H1 (cell line): Measurements from ENCODE around the gene ANKRD31. TPM values are rescaled to one million over a fixed set of nuclear protein-coding genes. Genes with fewer than 3 reads are reported as not detected.

Source experiments
- CTCF ChIA-PET: fragments of 300-600 bp; sonication (Branson Sonifier 250); formaldehyde crosslinking; loops from one replicate; lab custom pipeline; 2021; ENCODE audit not compliant: partially characterized antibody; lab: Charles Lee
- POLR2A ChIA-PET: fragments of 300-600 bp; sonication (Branson Sonifier 250); formaldehyde crosslinking; loops from one replicate; lab custom pipeline; 2021; ENCODE audit warnings: inconsistent platforms; ENCODE audit not compliant: partially characterized antibody; lab: Charles Lee
- DNase-seq, 2 experiments: peaks; one replicate each; pipeline versions ENCODE4 v3.0.0 to v3.0.0-alpha.2; 2010 to 2022; ENCODE audit warnings: low spot score in 2 of 2, low read depth in 1 of 2, mixed read lengths in 1 of 2
- FAIRE-seq: peaks from 2 replicates; lab custom pipeline; 2011; peaks lifted over from hg19 to GRCh38; lab: Jason Lieb, UNC
- H2AFZ ChIP-seq: 2 replicates; pipeline ENCODE4 v1.8.1; 2012; ENCODE audit warnings: low read length, inconsistent platforms
- H2AK5ac ChIP-seq: 2 replicates; pipeline ENCODE4 v1.6.1; 2013; ENCODE audit warnings: low read depth, low read length
- H2BK120ac ChIP-seq: replicated peaks from 2 replicates; pipeline ENCODE3; 2013; ENCODE audit warnings: low read depth, low read length, inconsistent platforms
- H2BK12ac ChIP-seq: 2 replicates; pipeline ENCODE4 v1.6.1; 2013; ENCODE audit warnings: low read depth, low read length
- H2BK15ac ChIP-seq: 2 replicates; pipeline ENCODE4 v1.6.1; 2013; ENCODE audit warnings: low read length
- H2BK20ac ChIP-seq: 2 replicates; pipeline ENCODE4 v1.6.1; 2013; ENCODE audit warnings: low read length
- H2BK5ac ChIP-seq: 2 replicates; pipeline ENCODE4 v1.6.1; 2013; ENCODE audit warnings: low read depth, low read length
- H3K14ac ChIP-seq: 2 replicates; pipeline ENCODE4 v1.6.1; 2013; ENCODE audit warnings: inconsistent platforms; ENCODE audit not compliant: insufficient read length
- H3K18ac ChIP-seq: 2 replicates; pipeline ENCODE4 v1.6.1; 2013; ENCODE audit warnings: low read length; ENCODE audit errors: extremely low read depth
- H3K23ac ChIP-seq: 2 replicates; pipeline ENCODE4 v1.6.1; 2013; ENCODE audit warnings: inconsistent platforms; ENCODE audit not compliant: insufficient read length
- H3K23me2 ChIP-seq: 2 replicates; pipeline ENCODE4 v1.6.1; 2013; ENCODE audit warnings: low read depth, low read length
- H3K27ac ChIP-seq: 2 replicates; pipeline ENCODE4 v1.6.1; 2011; ENCODE audit warnings: low read depth, low read length, inconsistent platforms
- H3K27me3 ChIP-seq, 4 experiments: replicated peaks in 1 of 4; 1 replicate in 1 of 4; 2 replicates in 3 of 4; pipeline versions ENCODE4 v1.6.1 to v1.8.1; 2011 to 2013; ENCODE audit warnings: low read length in 3 of 4, mild to moderate bottlenecking in 3 of 4, inconsistent platforms in 2 of 4, mixed read lengths in 2 of 4, moderate library complexity in 1 of 4; ENCODE audit not compliant: control insufficient read depth in 3 of 4, insufficient read depth in 3 of 4; ENCODE audit errors: extremely low read depth in 1 of 4
- H3K36me3 ChIP-seq, 4 experiments: 2 replicates each; pipeline versions ENCODE4 v1.6.1 to v1.8.1; 2011 to 2013; ENCODE audit warnings: mild to moderate bottlenecking in 4 of 4, low read length in 3 of 4, moderate library complexity in 2 of 4, control low read depth in 1 of 4, inconsistent platforms in 1 of 4; ENCODE audit not compliant: insufficient read depth in 4 of 4, control insufficient read depth in 2 of 4
- H3K4ac ChIP-seq: replicated peaks from 2 replicates; pipeline ENCODE3; 2013; ENCODE audit warnings: low read length, low read depth, mixed read lengths, inconsistent platforms; ENCODE audit not compliant: insufficient read length
- H3K4me1 ChIP-seq, 4 experiments: replicated peaks in 1 of 4; 1 replicate in 1 of 4; 2 replicates in 3 of 4; pipeline versions ENCODE4 v1.6.1 to v1.8.1; 2011 to 2013; ENCODE audit warnings: low read length in 3 of 4, inconsistent platforms in 2 of 4, mixed read lengths in 1 of 4; ENCODE audit not compliant: insufficient read depth in 4 of 4, control insufficient read depth in 3 of 4
- H3K4me2 ChIP-seq, 2 experiments: 2 replicates each; pipeline versions ENCODE4 v1.6.1 to v1.8.1; 2011 to 2013; ENCODE audit warnings: low read depth in 2 of 2, low read length in 2 of 2, control low read depth in 1 of 2, inconsistent platforms in 1 of 2, mild to moderate bottlenecking in 1 of 2; ENCODE audit not compliant: insufficient read depth in 1 of 2
- H3K4me3 ChIP-seq, 4 experiments: fragments of 200-600, 300-600 bp in 1 of 4; sonication (generic), shearing (Covaris generic), sonication (Bioruptor Twin) in 1 of 4; 2 replicates each; pipeline versions ENCODE4 v1.5.1 to v1.8.1; 2011 to 2016; ENCODE audit warnings: low read length in 4 of 4, low read depth in 3 of 4, control low read depth in 2 of 4, inconsistent platforms in 2 of 4, mild to moderate bottlenecking in 2 of 4, mixed read lengths in 1 of 4, moderate library complexity in 1 of 4; ENCODE audit not compliant: insufficient read depth in 2 of 4; ENCODE audit errors: extremely low read depth in 1 of 4
- H3K56ac ChIP-seq: replicated peaks from 2 replicates; pipeline ENCODE3; 2013; ENCODE audit warnings: low read depth, mild to moderate bottlenecking, mixed read lengths, low read length, inconsistent platforms; ENCODE audit not compliant: insufficient read length
- H3K79me1 ChIP-seq: 2 replicates; pipeline ENCODE4 v1.6.1; 2013; ENCODE audit warnings: low read depth, low read length, control low read depth
- H3K79me2 ChIP-seq, 2 experiments: 2 replicates each; pipeline versions ENCODE4 v1.6.1 to v1.8.1; 2012 to 2013; ENCODE audit warnings: low read length in 2 of 2, mild to moderate bottlenecking in 2 of 2, inconsistent platforms in 1 of 2; ENCODE audit not compliant: insufficient read depth in 2 of 2, control insufficient read depth in 1 of 2
- H3K9ac ChIP-seq, 4 experiments: replicated peaks in 1 of 4; 1 replicate in 1 of 4; 2 replicates in 3 of 4; pipeline versions ENCODE4 v1.6.1 to v1.8.1; 2011 to 2013; ENCODE audit warnings: low read depth in 3 of 4, low read length in 3 of 4, control low read depth in 2 of 4, mild to moderate bottlenecking in 2 of 4, moderate library complexity in 2 of 4, inconsistent platforms in 1 of 4; ENCODE audit errors: extremely low read depth in 1 of 4
- H3K9me3 ChIP-seq, 2 experiments: 2 replicates each; pipeline versions ENCODE4 v1.6.1 to v1.8.1; 2012 to 2013; ENCODE audit warnings: mild to moderate bottlenecking in 2 of 2, moderate library complexity in 2 of 2, control low read depth in 1 of 2, inconsistent platforms in 1 of 2, low read depth in 1 of 2, low read length in 1 of 2, mixed read lengths in 1 of 2; ENCODE audit not compliant: insufficient read depth in 2 of 2
- H4K20me1 ChIP-seq, 2 experiments: replicated peaks in 1 of 2; 2 replicates each; pipeline versions ENCODE3 to v1.8.1; 2011 to 2013; ENCODE audit warnings: inconsistent platforms in 2 of 2, low read length in 2 of 2, mild to moderate bottlenecking in 1 of 2; ENCODE audit not compliant: insufficient read depth in 2 of 2, control insufficient read depth in 1 of 2
- H4K5ac ChIP-seq: 2 replicates; pipeline ENCODE4 v1.6.1; 2013; ENCODE audit warnings: low read length, low read depth, mixed read lengths, inconsistent platforms; ENCODE audit not compliant: insufficient read length
- H4K8ac ChIP-seq: 2 replicates; pipeline ENCODE4 v1.8.0; 2013; ENCODE audit warnings: mild to moderate bottlenecking, moderate library complexity, low read length, inconsistent platforms; ENCODE audit not compliant: insufficient read depth; ENCODE audit errors: extremely low read depth
- H4K91ac ChIP-seq: replicated peaks from 2 replicates; pipeline ENCODE3; 2013; ENCODE audit warnings: low read length, mixed read lengths, inconsistent platforms; ENCODE audit not compliant: insufficient read length
- BACH1 ChIP-seq: IDR thresholded peaks from 2 replicates; pipeline ENCODE4 v1.6.1; 2012; ENCODE audit warnings: low read length, improper control_type of control experiment
- BCL11A ChIP-seq, 2 experiments: IDR thresholded peaks; one replicate each; pipeline ENCODE4 v1.6.1; 2011; ENCODE audit warnings: low read depth in 2 of 2, low read length in 2 of 2, mild to moderate bottlenecking in 2 of 2
- CBX5 ChIP-seq: fragments of 300-800, 300-1000 bp; sonication (generic); IDR thresholded peaks from 2 replicates; pipeline ENCODE4 v1.7.1; 2016; ENCODE audit warnings: antibody characterized with exemption, low read length, low read depth
- CTBP2 ChIP-seq: IDR thresholded peaks from 2 replicates; pipeline ENCODE4 v1.7.0; 2011; ENCODE audit warnings: borderline replicate concordance, mild to moderate bottlenecking, moderate library complexity, mixed read lengths, low read length; ENCODE audit not compliant: insufficient read depth, insufficient read length
- EP300 ChIP-seq, 2 experiments: IDR thresholded peaks; 1 replicate in 1 of 2; 2 replicates in 1 of 2; pipeline ENCODE4 v1.6.1; 2011 to 2012; ENCODE audit warnings: low read depth in 2 of 2, low read length in 2 of 2, mild to moderate bottlenecking in 2 of 2, borderline replicate concordance in 1 of 2, inconsistent platforms in 1 of 2, moderate library complexity in 1 of 2
- FOSL1 ChIP-seq: IDR thresholded peaks from 2 replicates; pipeline ENCODE4 v1.6.1; 2011; ENCODE audit warnings: mild to moderate bottlenecking, low read depth, low read length, moderate library complexity; ENCODE audit not compliant: insufficient read depth
- HDAC2 ChIP-seq, 2 experiments: fragments of 300-600 bp in 1 of 2; sonication (generic) in 1 of 2; IDR thresholded peaks; 2 replicates each; pipeline ENCODE4 v1.6.1; 2011 to 2012; ENCODE audit warnings: low read depth in 2 of 2, low read length in 2 of 2, mild to moderate bottlenecking in 2 of 2, moderate library complexity in 2 of 2, borderline replicate concordance in 1 of 2, inconsistent platforms in 1 of 2
- NANOG ChIP-seq: IDR thresholded peaks from 2 replicates; pipeline ENCODE4 v1.6.1; 2011; ENCODE audit warnings: low read length, low read depth, mild to moderate bottlenecking, inconsistent platforms; ENCODE audit not compliant: insufficient read depth, poor library complexity, severe bottlenecking
- NRF1 ChIP-seq: IDR thresholded peaks from 2 replicates; pipeline ENCODE4 v1.6.1; 2011; ENCODE audit warnings: mild to moderate bottlenecking, low read depth, low read length, improper control_type of control experiment
- RBBP5 ChIP-seq: IDR thresholded peaks from 2 replicates; pipeline ENCODE4 v1.7.1; 2012; ENCODE audit warnings: low read depth, mild to moderate bottlenecking, inconsistent platforms, low read length, moderate library complexity, borderline replicate concordance
- SIRT6 ChIP-seq: IDR thresholded peaks from one replicate; pipeline ENCODE4 v1.7.1; 2012; ENCODE audit warnings: low read length, inconsistent platforms
- TAF1 ChIP-seq: IDR thresholded peaks from 2 replicates; pipeline ENCODE4 v1.6.1; 2011; ENCODE audit warnings: mild to moderate bottlenecking, low read depth, low read length
- TAF7 ChIP-seq: optimal IDR thresholded peaks from 2 replicates; pipeline ENCODE3; 2011; ENCODE audit warnings: low read depth, mild to moderate bottlenecking, inconsistent platforms, low read length, moderate library complexity, borderline replicate concordance
- TCF12 ChIP-seq: IDR thresholded peaks from 2 replicates; pipeline ENCODE4 v1.6.1; 2011; ENCODE audit warnings: low read depth, mild to moderate bottlenecking, low read length
- WGBS, 2 experiments: shearing (Covaris generic) in 1 of 2; methylation state at CpG; one replicate each; pipeline versions ENCODE4 v1.1.6 to v1.1.7; 2013 to 2015; ENCODE audit warnings: low lambda C conversion rate in 2 of 2, mixed read lengths in 2 of 2, inconsistent platforms in 1 of 2, low coverage in 1 of 2, missing lambda C conversion rate in 1 of 2; ENCODE audit not compliant: insufficient replicate concordance in 2 of 2, insufficient coverage in 1 of 2, insufficient read length in 1 of 2; ENCODE audit errors: extremely low coverage in 1 of 2, missing lambda C conversion rate in 1 of 2; 5-methylcytosine and 5-hydroxymethylcytosine counted together
- polyA plus RNA-seq, 7 experiments: library from polyadenylated mRNA; depleted of rRNA in 3 of 7; stranded (reverse) in 5 of 7; unstranded in 2 of 7; fragments of >200 nt in 5 of 7; fragments of 200-250 nt in 2 of 7; gene quantifications; 1 replicate in 5 of 7; 2 replicates in 1 of 7; 4 replicates in 1 of 7; pipeline versions ENCODE4 v1.2.1 to v1.2.3, GENCODE V29; 2011 to 2013; ENCODE audit warnings: missing spikeins in 2 of 7, mixed read lengths in 2 of 7
- total RNA-seq: library from RNA; stranded (reverse); fragmentation: NEBNext Ultra II Directional; extraction: Animal tissue kit (Norgen Biotek cat#: 25700); gene quantifications from 2 replicates; pipeline ENCODE4 v1.2.1, GENCODE V29; 2021

Gene ANKRD31
- total and polyA plus RNA-seq, 2 of the 8 experiments (the other 6 are each of a cell fraction or from before 2014, with no cell fraction given): 0.05 to 0.06 TPM

GRCh38 chr5:75274486-75274885 lies 37.8 kb upstream of the ANKRD31 start:
- Histone ChIP-seq H3K4ac (no peak overlapping the region), H4K91ac (peak overlapping the region; percentile 7), H3K23me2 (no peaks in the 10 kb centered on the region), H3K27ac (no peak overlapping the region), H2BK20ac (no peak overlapping the region), H3K9me3 (peaks cover 0 to 18% of the 10 kb centered on the region in 2 experiments; a peak in 3 of 4 replicates), H3K79me2 (no peaks in the 10 kb centered on the region), H3K4me3 (no peak overlapping the region), H3K56ac (no peak overlapping the region), H3K23ac (no peak overlapping the region), H4K8ac (no peak overlapping the region), H4K5ac (no peak overlapping the region), H2AK5ac (no peak overlapping the region), H2BK120ac (no peak overlapping the region), H3K4me1 (peaks cover 0 to 11% (median 3%) of the 10 kb centered on the region in 4 experiments; a peak in 4 of 7 replicates), H3K27me3 (no peaks in the 10 kb centered on the region; a peak in 1 of 7 replicates), H3K9ac (no peak overlapping the region), H2BK12ac (no peak overlapping the region; the same call in 1 of the 2 replicates), H3K36me3 (no peaks in the 10 kb centered on the region), H4K20me1 (no peaks in the 10 kb centered on the region), H3K14ac (no peak overlapping the region), H2AFZ (peak overlapping the region; percentile 48; the same call in 1 of the 2 replicates), H2BK5ac (no peak overlapping the region), H3K4me2 (no peak overlapping the region), H2BK15ac (no peak overlapping the region), H3K18ac (no peak overlapping the region), H3K79me1 (no peaks in the 10 kb centered on the region)
- no peak for FAIRE-seq
- WGBS, 2 experiments: 70% methylated on average over 1 of the region's 1 CpG; no CpG with 5 or more reads in 1 of the 2 experiments
- DNase-seq: no peak
- CTCF ChIA-PET: interaction anchor here (2.0 kb wide), 1 partner anchor 47 kb away, joined by 9 read pairs; no protein-coding TSS in a partner anchor
- POLR2A ChIA-PET: no interaction called here
- no peak for TF ChIP-seq EP300 (IDR thresholded peaks at IDR 0.05; ENCODE audit: borderline replicate concordance in 1 of 2, low read depth in 2 of 2, low read length in 2 of 2)
- TF ChIP-seq CTBP2: no peak
- TF ChIP-seq TAF7: no peak
- no peak for TF ChIP-seq HDAC2 (IDR thresholded peaks at IDR 0.05; ENCODE audit: borderline replicate concordance in 1 of 2, low read depth in 2 of 2, low read length in 2 of 2)
- no peak for TF ChIP-seq RBBP5
- no peak for TF ChIP-seq NANOG
- TF ChIP-seq BCL11A (IDR thresholded peaks at IDR 0.05; ENCODE audit: low read depth in 2 of 2, low read length in 2 of 2): no peak
- TF ChIP-seq TAF1: no peak
- TF ChIP-seq SIRT6: no peak
- no peak for TF ChIP-seq BACH1
- TF ChIP-seq TCF12: no peak
- TF ChIP-seq NRF1: no peak
- no peak for TF ChIP-seq FOSL1
- TF ChIP-seq CBX5: no peak
